Smooth muscle cell (in vitro differentiated cells): ENCODE measurements around the gene C1orf105. TPM values are rescaled to one million over a fixed set of nuclear protein-coding genes. Genes with fewer than 3 reads are reported as not detected.
A peak's percentile ranks its signal among the peaks of the same experiment; 100 is the strongest.

Experiments used
- DNase-seq: peaks from one replicate; lab custom pipeline; 2025; ENCODE audit not compliant: unreplicated experiment; lab: John Stamatoyannopoulos, UW
- H2AFZ ChIP-seq: fragments of 200-600 bp; sonication (generic); 2 replicates; pipeline ENCODE4 v1.6.0; 2016; ENCODE audit warnings: antibody characterized with exemption, low read depth, mild to moderate bottlenecking
- H3F3A ChIP-seq: fragments of 200-600 bp; sonication (generic); 2 replicates; pipeline ENCODE4 v1.6.0; 2017; ENCODE audit warnings: antibody characterized with exemption, low read depth
- H3K27ac ChIP-seq: fragments of 200-600 bp; sonication (generic); 2 replicates; pipeline ENCODE4 v1.5.1; 2016; ENCODE audit warnings: low read depth, mild to moderate bottlenecking
- H3K27me3 ChIP-seq: fragments of 200-600 bp; sonication (generic); 2 replicates; pipeline ENCODE4 v1.6.1; 2016; ENCODE audit warnings: low read depth, mild to moderate bottlenecking
- H3K36me3 ChIP-seq: fragments of 200-600 bp; sonication (generic); 2 replicates; pipeline ENCODE4 v1.5.1; 2016; ENCODE audit warnings: low read depth
- H3K4me1 ChIP-seq: fragments of 200-600 bp; sonication (generic); 2 replicates; pipeline ENCODE4 v1.5.1; 2016; ENCODE audit warnings: low read depth
- H3K4me2 ChIP-seq: fragments of 200-600 bp; sonication (generic); 2 replicates; pipeline ENCODE4 v1.6.0; 2016; ENCODE audit warnings: mild to moderate bottlenecking
- H3K4me3 ChIP-seq: fragments of 200-600 bp; sonication (generic); 2 replicates; pipeline ENCODE4 v1.5.1; 2016; ENCODE audit warnings: mild to moderate bottlenecking
- H3K79me2 ChIP-seq: fragments of 200-600 bp; sonication (generic); 2 replicates; pipeline ENCODE4 v1.6.0; 2016; ENCODE audit warnings: low read depth, mild to moderate bottlenecking
- H3K9ac ChIP-seq: fragments of 200-600 bp; sonication (generic); 2 replicates; pipeline ENCODE4 v1.6.0; 2016; ENCODE audit warnings: low read depth
- H3K9me3 ChIP-seq: fragments of 200-600 bp; sonication (generic); replicated peaks from 2 replicates; pipeline ENCODE4 v1.5.1; 2016; ENCODE audit warnings: low read depth
- H4K20me1 ChIP-seq: fragments of 200-600 bp; sonication (generic); 2 replicates; pipeline ENCODE4 v1.6.0; 2016; ENCODE audit warnings: low read depth
- CTCF ChIP-seq: fragments of 200-600 bp; sonication (generic); IDR thresholded peaks from 2 replicates; pipeline ENCODE4 v1.5.1; 2017; ENCODE audit warnings: borderline replicate concordance, mild to moderate bottlenecking, antibody characterized with exemption; ENCODE audit not compliant: insufficient read depth, poor library complexity, severe bottlenecking
- WGBS: methylation state at CpG from one replicate; pipeline ENCODE4 v1.1.7; 2016; ENCODE audit warnings: low lambda C conversion rate; 5-methylcytosine and 5-hydroxymethylcytosine counted together
- polyA plus RNA-seq: library from polyadenylated mRNA; unstranded; fragments of >200 nt; fragmentation: Nextera tagmentation; extraction: Ambion mirVana; gene quantifications from 2 replicates; pipeline ENCODE4 v1.2.1, GENCODE V29; 2016
- total RNA-seq: library from RNA; depleted of rRNA; stranded (reverse); fragments of >200 nt; gene quantifications from 2 replicates; pipeline ENCODE4 v1.2.3, GENCODE V29; 2014

The C1orf105 gene
- total and polyA plus RNA-seq, 2 experiments from 2014 or later, result not detected

GRCh38 chr1:172405912-172406311, 14.6 kb upstream of the C1orf105 start:
- H3K79me2 ChIP-seq, result peaks cover 14% of the 10 kb centered on the region
- H3F3A ChIP-seq, result no peaks in the 10 kb centered on the region
- no peak overlapping the region for H3K27ac ChIP-seq
- H3K36me3 ChIP-seq, result no peaks in the 10 kb centered on the region
- no peak for DNase-seq
- no peak for TF ChIP-seq CTCF
- no peak overlapping the region for H3K4me3 ChIP-seq
- no peaks in the 10 kb centered on the region for H3K9me3 ChIP-seq
- no peaks in the 10 kb centered on the region for H4K20me1 ChIP-seq
- H2AFZ ChIP-seq, result no peak overlapping the region
- H3K4me2 ChIP-seq, result peak overlapping the region; percentile 6
- H3K4me1 ChIP-seq, result peaks cover 2% of the 10 kb centered on the region
- no peak overlapping the region for H3K9ac ChIP-seq
- no peaks in the 10 kb centered on the region for H3K27me3 ChIP-seq

GRCh38 chr1:172406968-172407367, 13.5 kb upstream of the C1orf105 start:
- 59% methylated on average over 1 of the region's 1 CpG for WGBS
- TF ChIP-seq CTCF, result no peak

DNA sequence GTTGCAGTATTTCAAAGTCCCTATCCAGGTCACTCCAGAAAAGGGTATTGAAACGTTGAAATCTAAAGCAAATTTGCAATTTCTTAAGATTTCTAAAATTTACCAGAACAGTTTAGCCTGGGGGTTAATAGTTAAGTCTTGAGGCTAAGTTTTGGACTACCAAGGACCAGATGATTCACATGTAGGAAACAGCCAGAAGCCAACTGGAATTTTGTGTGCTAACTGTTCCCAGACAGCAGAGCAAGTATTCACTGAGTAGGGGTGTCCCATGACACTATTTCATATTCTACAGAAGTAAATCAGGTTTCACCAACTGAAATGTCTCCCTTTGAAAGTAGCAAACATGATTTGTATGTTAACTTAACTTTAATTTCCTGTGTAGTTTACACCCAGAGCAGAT, 11.5 kb upstream of the C1orf105 start:
- Histone ChIP-seq H3K79me2 (no peaks in the 10 kb centered on the region), H3F3A (no peaks in the 10 kb centered on the region), H3K27me3 (no peaks in the 10 kb centered on the region), H3K9me3 (no peaks in the 10 kb centered on the region), H3K9ac (no peak overlapping the region), H3K36me3 (no peaks in the 10 kb centered on the region), H3K27ac (peak overlapping the region; percentile 18), H3K4me2 (no peak overlapping the region), H3K4me1 (no peaks in the 10 kb centered on the region), H4K20me1 (no peaks in the 10 kb centered on the region), H3K4me3 (no peak overlapping the region), H2AFZ (no peak overlapping the region)
- WGBS, result 71% methylated on average over 1 of the region's 1 CpG
- DNase-seq, result no peak
- TF ChIP-seq CTCF, result no peak

More at GRCh38 chr1:172406968-172407367, 13.5 kb upstream of the C1orf105 start:
- no peak overlapping the region for H3K9ac ChIP-seq
- no peaks in the 10 kb centered on the region for H3K9me3 ChIP-seq
- DNase-seq, result no peak
- H3K27ac ChIP-seq, result no peak overlapping the region
- H2AFZ ChIP-seq, result no peak overlapping the region
- H3K27me3 ChIP-seq, result no peaks in the 10 kb centered on the region
- H4K20me1 ChIP-seq, result no peaks in the 10 kb centered on the region
- H3K4me1 ChIP-seq, result no peaks in the 10 kb centered on the region
- no peaks in the 10 kb centered on the region for H3K36me3 ChIP-seq
- no peaks in the 10 kb centered on the region for H3F3A ChIP-seq
- H3K79me2 ChIP-seq, result peaks cover 8% of the 10 kb centered on the region
- H3K4me3 ChIP-seq, result no peak overlapping the region
- no peak overlapping the region for H3K4me2 ChIP-seq

DNA sequence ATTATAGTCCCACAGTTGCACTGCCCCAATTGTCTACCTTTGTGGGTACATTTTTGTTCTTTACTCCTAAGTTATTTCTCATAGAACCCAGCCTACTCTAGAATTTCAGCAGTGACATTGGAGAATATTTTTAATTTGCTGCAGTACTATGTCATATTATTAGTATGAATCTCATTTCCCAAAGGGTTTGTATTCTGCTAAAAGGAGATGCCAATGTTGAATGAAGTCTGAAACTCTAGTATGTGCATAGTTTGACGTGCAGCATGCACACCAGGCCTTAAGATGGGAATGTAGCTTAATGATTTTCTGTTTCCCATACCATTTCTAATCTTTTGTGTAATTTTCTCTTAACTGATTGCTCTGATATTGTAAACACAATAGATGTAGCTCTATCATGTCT, 10.5 kb upstream of the C1orf105 start:
- 97% methylated on average over 1 of the region's 1 CpG for WGBS
- no peak overlapping the region for H3K9ac ChIP-seq
- no peaks in the 10 kb centered on the region for H3K79me2 ChIP-seq
- H3K27me3 ChIP-seq, result no peaks in the 10 kb centered on the region
- no peak overlapping the region for H3K27ac ChIP-seq
- H3K4me2 ChIP-seq, result no peak overlapping the region
- no peaks in the 10 kb centered on the region for H3F3A ChIP-seq
- H3K9me3 ChIP-seq, result no peaks in the 10 kb centered on the region
- H3K4me3 ChIP-seq, result no peak overlapping the region
- H4K20me1 ChIP-seq, result no peaks in the 10 kb centered on the region
- no peak overlapping the region for H2AFZ ChIP-seq
- no peaks in the 10 kb centered on the region for H3K4me1 ChIP-seq
- no peaks in the 10 kb centered on the region for H3K36me3 ChIP-seq
- no peak for TF ChIP-seq CTCF
- DNase-seq, result no peak
